CD8-positive, alpha-beta memory T cell (primary cell): ENCODE measurements around the gene RNF123. TPM values are rescaled to one million over a fixed set of nuclear protein-coding genes. Genes with fewer than 3 reads are reported as not detected.

Experiments
- CTCF ChIA-PET: fragments of 350-600 bp; sonication (Branson Sonifier 250); formaldehyde crosslinking; loops from one replicate; lab custom pipeline; 2021; ENCODE audit warnings: antibody characterized with exemption; lab: Charles Lee
- POLR2A ChIA-PET: fragments of 350-600 bp; sonication (Branson Sonifier 250); formaldehyde crosslinking; loops from one replicate; lab custom pipeline; 2021; ENCODE audit warnings: antibody characterized with exemption; lab: Charles Lee
- DNase-seq, 5 donors: peaks; one replicate each; pipeline versions ENCODE4 v3.0.0 to v3.0.0-alpha.2; 2020 to 2022; ENCODE audit warnings: mixed read lengths in 1 of 5
- H3K27ac ChIP-seq: one replicate; pipeline ENCODE4 v1.7.0; 2013; ENCODE audit warnings: low read depth, mild to moderate bottlenecking, low read length, moderate library complexity
- H3K27me3 ChIP-seq: 2 replicates; pipeline ENCODE4 v1.7.0; 2013; ENCODE audit warnings: low read length, mild to moderate bottlenecking; ENCODE audit not compliant: insufficient read depth, poor library complexity, severe bottlenecking
- H3K36me3 ChIP-seq: 2 replicates; pipeline ENCODE4 v1.7.0; 2013; ENCODE audit warnings: mild to moderate bottlenecking, low read length, moderate library complexity; ENCODE audit not compliant: insufficient read depth
- H3K4me1 ChIP-seq: 2 replicates; pipeline ENCODE4 v1.7.0; 2013; ENCODE audit warnings: mild to moderate bottlenecking, low read length, moderate library complexity; ENCODE audit not compliant: insufficient read depth
- H3K4me3 ChIP-seq: 2 replicates; pipeline ENCODE4 v1.7.0; 2013; ENCODE audit warnings: mild to moderate bottlenecking, low read length
- H3K9me3 ChIP-seq: 2 replicates; pipeline ENCODE4 v1.7.0; 2013; ENCODE audit warnings: mild to moderate bottlenecking, low read length
- H3K27ac Mint-ChIP-seq, 8 donors: one replicate each; pipeline ENCODE4 v1.8.0; 2020 to 2021; ENCODE audit warnings: mixed read lengths in 8 of 8, mild to moderate bottlenecking in 6 of 8, inconsistent platforms in 3 of 8, moderate library complexity in 3 of 8
- H3K27me3 Mint-ChIP-seq, 2 donors: one replicate each; pipeline ENCODE4 v1.8.0; 2020 to 2021; ENCODE audit warnings: mixed read lengths in 2 of 2, mild to moderate bottlenecking in 1 of 2, moderate library complexity in 1 of 2
- H3K36me3 Mint-ChIP-seq, 3 donors: one replicate each; pipeline ENCODE4 v1.8.0; 2020 to 2021; ENCODE audit warnings: mixed read lengths in 3 of 3, inconsistent platforms in 1 of 3, mild to moderate bottlenecking in 1 of 3
- H3K4me1 Mint-ChIP-seq, 3 donors: one replicate each; pipeline ENCODE4 v1.8.0; 2020 to 2021; ENCODE audit warnings: mixed read lengths in 3 of 3, inconsistent platforms in 1 of 3, mild to moderate bottlenecking in 1 of 3
- H3K4me3 Mint-ChIP-seq, 7 donors: one replicate each; pipeline ENCODE4 v1.8.0; 2020 to 2021; ENCODE audit warnings: mixed read lengths in 7 of 7, mild to moderate bottlenecking in 6 of 7, moderate library complexity in 4 of 7, inconsistent platforms in 2 of 7
- H3K9me3 Mint-ChIP-seq, 5 donors: one replicate each; pipeline ENCODE4 v1.8.0; 2020 to 2022; ENCODE audit warnings: mixed read lengths in 5 of 5, mild to moderate bottlenecking in 3 of 5, moderate library complexity in 2 of 5, inconsistent platforms in 1 of 5
- polyA plus RNA-seq: library from polyadenylated mRNA; unstranded; fragments of 300-500 nt; fragmentation: Illumina TruSeq; gene quantifications from one replicate; pipeline ENCODE4 v1.2.3, GENCODE V29; 2021
- total RNA-seq, 2 experiments: library from RNA; stranded (reverse); gene quantifications; one replicate each; pipeline ENCODE4 v1.2.3, GENCODE V29; 2021

RNF123 gene
- total and polyA plus RNA-seq, 3 experiments from 2014 or later: 20.7 to 43.7 (median 38.8) TPM

GRCh38 chr3:49716691-49717210 lies 27.4 kb downstream of the RNF123 start:
- Mint-ChIP-seq H3K4me3 (no peak overlapping the region), H3K9me3 (no peaks in the 10 kb centered on the region), H3K27ac (no peak overlapping the region), H3K27me3 (no peaks in the 10 kb centered on the region), H3K36me3 (peaks cover 0 to 20% (median under 1%) of the 10 kb centered on the region in 3 donors), H3K4me1 (peaks cover 23 to 48% (median 26%) of the 10 kb centered on the region in 3 donors)
- Histone ChIP-seq H3K4me1 (no peaks in the 10 kb centered on the region), H3K27ac (no peak overlapping the region), H3K9me3 (no peaks in the 10 kb centered on the region), H3K27me3 (no peaks in the 10 kb centered on the region), H3K36me3 (no peaks in the 10 kb centered on the region), H3K4me3 (no peak overlapping the region)
- ChIA-PET POLR2A (no interaction called here), CTCF (interaction anchor here (1.3 kb wide), 1 partner anchor 13 kb away, joined by 4 read pairs; no protein-coding TSS in a partner anchor)
- no peak for DNase-seq

DNA sequence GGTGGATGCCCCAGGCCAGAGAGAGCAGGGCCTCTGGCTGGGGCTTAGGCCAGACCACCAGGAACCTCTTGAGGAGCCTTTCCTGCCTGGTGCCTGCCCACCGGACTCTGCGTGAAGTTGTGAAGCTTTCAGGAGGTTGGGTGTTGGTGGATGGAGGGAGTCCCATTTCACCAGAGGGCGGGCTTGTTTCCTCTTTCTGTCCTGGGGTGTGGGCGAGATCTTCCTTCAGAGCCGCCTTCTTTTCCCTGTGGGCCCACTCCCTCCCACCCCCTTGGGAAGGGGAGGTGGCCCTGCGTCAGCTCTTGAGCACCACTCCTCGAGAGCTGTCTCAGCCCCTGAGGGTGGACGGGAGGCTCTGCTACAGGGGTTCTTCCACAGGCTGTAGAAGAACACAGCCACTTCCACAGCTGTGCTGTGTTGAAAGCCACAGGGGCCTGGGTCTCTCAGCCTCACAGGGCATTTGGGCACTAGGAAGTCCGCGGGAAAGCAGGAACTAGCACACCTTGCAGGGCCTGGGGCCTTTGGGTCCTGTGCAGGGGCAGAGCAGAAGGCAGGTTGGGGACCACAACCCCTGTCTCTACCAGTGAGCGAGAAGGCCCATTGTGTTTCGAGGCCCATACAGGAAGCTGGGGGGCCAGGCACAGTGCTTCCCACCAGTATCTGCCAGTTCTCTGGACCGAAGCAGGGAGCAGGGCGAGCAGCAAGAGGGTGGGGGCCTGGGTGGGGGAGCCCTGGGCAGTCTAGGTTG lies 28.0 kb downstream of the RNF123 start:
- ChIA-PET CTCF (interaction anchor here (1.0 to 1.8 kb wide), 3 partner anchors 9 to 14 kb away, joined by 3 to 5 read pairs (median 4); no protein-coding TSS in a partner anchor), POLR2A (interaction anchor here (0.8 kb wide), 1 partner anchor 86 kb away, joined by 3 read pairs; the partner anchor contains the start of gene INKA1)
- H3K4me3 ChIP-seq: no peak overlapping the region
- Mint-ChIP-seq H3K27ac (no peak overlapping the region), H3K4me1 (peaks cover 23 to 46% (median 25%) of the 10 kb centered on the region in 3 donors), H3K27me3 (no peaks in the 10 kb centered on the region), H3K36me3 (peaks cover 0 to 25% (median 0%) of the 10 kb centered on the region in 3 donors), H3K4me3 (peak overlapping the region in 6 of 7 donors; percentile 28 to 52 (median 36)), H3K9me3 (no peaks in the 10 kb centered on the region)
- peaks cover 2% of the 10 kb centered on the region for H3K4me1 ChIP-seq
- no peaks in the 10 kb centered on the region for H3K27me3 ChIP-seq
- H3K36me3 ChIP-seq: no peaks in the 10 kb centered on the region
- H3K9me3 ChIP-seq: no peaks in the 10 kb centered on the region
- H3K27ac ChIP-seq: no peak overlapping the region
- no peak for DNase-seq

- POLR2A ChIA-PET: interaction anchor here (0.5 to 1.0 kb wide), 3 partner anchors 8 to 85 kb away, joined by 3 read pairs; partner anchors contain the start of genes INKA1 and IP6K1
- peak overlapping the region; percentile 76 for H3K4me3 ChIP-seq
Observed at GRCh38 chr3:49717959-49718857, 28.9 kb downstream of the RNF123 start.

DNA sequence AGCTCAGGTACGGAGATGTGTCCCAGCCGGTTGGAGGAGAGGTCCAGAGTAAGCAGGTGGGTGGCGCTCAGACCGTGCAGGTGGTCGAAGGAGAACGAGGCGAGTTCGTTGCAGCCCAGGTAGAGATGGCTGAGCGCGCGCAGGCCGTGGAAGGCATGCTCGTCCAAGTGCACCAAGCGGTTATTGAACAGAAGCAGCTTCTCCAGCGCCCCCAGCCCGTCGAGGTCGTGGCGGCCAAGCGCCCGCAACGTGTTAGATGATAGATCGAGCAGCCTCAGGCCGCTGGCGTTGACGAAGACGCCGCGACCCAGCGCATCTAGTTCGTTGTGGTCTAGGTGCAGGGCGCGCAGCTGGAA lies 29.5 kb downstream of the RNF123 start:
- Mint-ChIP-seq H3K9me3 (no peaks in the 10 kb centered on the region), H3K27ac (peak overlapping the region; percentile 86 to 97 (median 92)), H3K36me3 (peaks cover 0 to 36% (median 0%) of the 10 kb centered on the region in 3 donors), H3K4me3 (peak overlapping the region; percentile 91 to 96 (median 91)), H3K27me3 (peaks cover 0 to 2% of the 10 kb centered on the region in 2 donors), H3K4me1 (peaks cover 28 to 47% (median 33%) of the 10 kb centered on the region in 3 donors)
- no peaks in the 10 kb centered on the region for H3K9me3 ChIP-seq
- H3K4me1 ChIP-seq: peaks cover 13% of the 10 kb centered on the region
- ChIA-PET CTCF (interaction anchor here (0.7 to 2.7 kb wide), 11 partner anchors 10 to 179 kb away, joined by 3 to 14 read pairs (median 3); partner anchors contain the start of gene INKA1), POLR2A (interaction anchor here (0.5 to 1.0 kb wide), 4 partner anchors 9 to 179 kb away, joined by 3 to 4 read pairs (median 3); partner anchors contain the start of genes INKA1 and IP6K1)
- H3K36me3 ChIP-seq: no peaks in the 10 kb centered on the region
- no peak for DNase-seq
- H3K27me3 ChIP-seq: no peaks in the 10 kb centered on the region
- peak overlapping the region; percentile 76 for H3K4me3 ChIP-seq
- H3K27ac ChIP-seq: no peak overlapping the region

More at GRCh38 chr3:49717959-49718857, 28.9 kb downstream of the RNF123 start:
- H3K27ac ChIP-seq: no peak overlapping the region
- H3K4me3 Mint-ChIP-seq: peak overlapping the region; percentile 91 to 96 (median 91)
- no peaks in the 10 kb centered on the region for H3K9me3 Mint-ChIP-seq
- CTCF ChIA-PET: interaction anchor here (0.7 to 2.7 kb wide), 11 partner anchors 10 to 178 kb away, joined by 3 to 14 read pairs (median 4); partner anchors contain the start of gene INKA1
- H3K4me1 ChIP-seq: peaks cover 11% of the 10 kb centered on the region
- no peaks in the 10 kb centered on the region for H3K27me3 ChIP-seq
- H3K36me3 Mint-ChIP-seq: peaks cover 0 to 31% (median 0%) of the 10 kb centered on the region in 3 donors
- H3K9me3 ChIP-seq: no peaks in the 10 kb centered on the region
- H3K27ac Mint-ChIP-seq: peak overlapping the region in 7 of 8 donors; percentile 35 to 97 (median 92)
- no peaks in the 10 kb centered on the region for H3K36me3 ChIP-seq
- peaks cover 0 to under 1% of the 10 kb centered on the region in 2 donors for H3K27me3 Mint-ChIP-seq
- peaks cover 26 to 46% (median 32%) of the 10 kb centered on the region in 3 donors for H3K4me1 Mint-ChIP-seq
- no peak for DNase-seq

DNA sequence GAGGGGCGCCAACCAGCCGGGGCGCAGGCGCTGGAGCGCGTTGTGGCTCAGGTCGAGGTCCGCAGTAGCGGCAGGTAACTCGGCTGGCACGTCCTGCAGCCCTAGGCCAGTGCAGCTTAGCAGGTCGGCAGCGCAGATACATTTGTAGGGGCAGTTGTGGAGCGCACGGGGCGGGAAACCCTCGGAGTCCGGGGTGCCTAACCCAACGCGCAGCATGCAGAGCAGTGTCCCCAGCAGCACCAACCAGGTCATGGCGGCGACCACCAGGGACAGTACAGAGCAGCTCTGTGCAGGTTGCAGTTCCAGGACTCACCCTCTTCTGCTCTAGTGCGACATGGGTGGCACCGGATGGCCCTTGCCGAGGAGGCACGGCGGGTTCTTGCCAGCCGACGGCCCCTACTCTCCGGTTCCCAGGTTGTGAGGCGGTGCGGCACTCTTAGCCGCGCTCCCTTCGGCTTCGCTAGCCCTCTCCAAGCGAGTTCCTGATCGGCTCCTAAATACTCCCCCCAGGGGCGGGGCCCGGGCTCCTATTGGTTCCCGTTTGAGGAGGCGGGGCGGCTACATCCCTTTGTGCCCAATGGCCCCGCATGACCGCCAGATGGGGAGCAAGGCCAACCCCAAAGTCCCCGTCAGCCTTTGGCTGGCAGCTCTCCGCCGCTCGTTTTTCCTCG lies 30.0 kb downstream of the RNF123 start, which contains the start of gene AMIGO3:
TSS of gene AMIGO3 (minus strand) at position 471 of the 671 bp plus-strand sequence. CDS start at position 252, 219 bp downstream.
- peak within 1 kb of the TSS; percentile 86 to 97 (median 92) for H3K27ac Mint-ChIP-seq
- peaks cover 28 to 47% (median 36%) of the 10 kb centered on the region in 3 donors for H3K4me1 Mint-ChIP-seq
- Histone ChIP-seq H3K9me3 (no peaks in the 10 kb centered on the region), H3K4me3 (peak within 1 kb of the TSS; percentile 76), H3K27me3 (no peaks in the 10 kb centered on the region), H3K27ac (peak within 1 kb of the TSS; percentile 76), H3K4me1 (peaks cover 15% of the 10 kb centered on the region), H3K36me3 (no peaks in the 10 kb centered on the region)
- H3K27me3 Mint-ChIP-seq: peaks cover 0 to 2% of the 10 kb centered on the region in 2 donors
- POLR2A ChIA-PET: interaction anchor here (1.0 kb wide), 3 partner anchors 67 to 179 kb away, joined by 3 to 4 read pairs (median 3); partner anchors contain the start of genes INKA1 and IP6K1
- peak within 1 kb of the TSS; percentile 91 to 96 (median 91) for H3K4me3 Mint-ChIP-seq
- H3K9me3 Mint-ChIP-seq: no peaks in the 10 kb centered on the region
- DNase-seq: peak; percentile 86 to 93 (median 92)
- H3K36me3 Mint-ChIP-seq: peaks cover 0 to 38% (median 0%) of the 10 kb centered on the region in 3 donors
- CTCF ChIA-PET: interaction anchor here (0.6 to 2.7 kb wide), 12 partner anchors 9 to 223 kb away, joined by 3 to 14 read pairs (median 3); partner anchors contain the start of gene INKA1

- Histone ChIP-seq H3K4me1 (peaks cover 21% of the 10 kb centered on the region), H3K9me3 (no peaks in the 10 kb centered on the region), H3K4me3 (no peak overlapping the region), H3K27me3 (no peaks in the 10 kb centered on the region), H3K27ac (no peak overlapping the region), H3K36me3 (no peaks in the 10 kb centered on the region)
- ChIA-PET POLR2A (interaction anchor here (1.1 kb wide), 1 partner anchor 82 kb away, joined by 4 read pairs; the partner anchor contains the start of gene INKA1), CTCF (interaction anchor here (2.0 kb wide), 1 partner anchor 81 kb away, joined by 8 read pairs; no protein-coding TSS in a partner anchor)
- peak overlapping the region; percentile 28 to 91 (median 48) for H3K4me3 Mint-ChIP-seq
- peaks cover 30 to 52% (median 41%) of the 10 kb centered on the region in 3 donors for H3K4me1 Mint-ChIP-seq
- peaks cover 0 to 39% (median 0%) of the 10 kb centered on the region in 3 donors for H3K36me3 Mint-ChIP-seq
- DNase-seq: no peak
- no peaks in the 10 kb centered on the region for H3K9me3 Mint-ChIP-seq
- peaks cover 0 to 2% of the 10 kb centered on the region in 2 donors for H3K27me3 Mint-ChIP-seq
- peak overlapping the region in 7 of 8 donors; percentile 37 to 93 (median 75) for H3K27ac Mint-ChIP-seq
Observed at GRCh38 chr3:49720855-49721595, 31.7 kb downstream of the RNF123 start.
